Smooth muscle cell (in vitro differentiated cells): ENCODE results near the gene CMTR1. TPM values are rescaled to one million over a fixed set of nuclear protein-coding genes. Genes with fewer than 3 reads are reported as not detected.
"Not testable (repeated sequence)": the region's sequence is repeated elsewhere in the genome, so short reads cannot be mapped to it uniquely, and the experiment has no call there.

ENCODE experiments used
- DNase-seq: peaks from one replicate; lab custom pipeline; 2025; ENCODE audit not compliant: unreplicated experiment; lab: John Stamatoyannopoulos, UW
- H2AFZ ChIP-seq: fragments of 200-600 bp; sonication (generic); 2 replicates; pipeline ENCODE4 v1.6.0; 2016; ENCODE audit warnings: antibody characterized with exemption, low read depth, mild to moderate bottlenecking
- H3F3A ChIP-seq: fragments of 200-600 bp; sonication (generic); 2 replicates; pipeline ENCODE4 v1.6.0; 2017; ENCODE audit warnings: antibody characterized with exemption, low read depth
- H3K27ac ChIP-seq: fragments of 200-600 bp; sonication (generic); 2 replicates; pipeline ENCODE4 v1.5.1; 2016; ENCODE audit warnings: low read depth, mild to moderate bottlenecking
- H3K27me3 ChIP-seq: fragments of 200-600 bp; sonication (generic); 2 replicates; pipeline ENCODE4 v1.6.1; 2016; ENCODE audit warnings: low read depth, mild to moderate bottlenecking
- H3K36me3 ChIP-seq: fragments of 200-600 bp; sonication (generic); 2 replicates; pipeline ENCODE4 v1.5.1; 2016; ENCODE audit warnings: low read depth
- H3K4me1 ChIP-seq: fragments of 200-600 bp; sonication (generic); 2 replicates; pipeline ENCODE4 v1.5.1; 2016; ENCODE audit warnings: low read depth
- H3K4me2 ChIP-seq: fragments of 200-600 bp; sonication (generic); 2 replicates; pipeline ENCODE4 v1.6.0; 2016; ENCODE audit warnings: mild to moderate bottlenecking
- H3K4me3 ChIP-seq: fragments of 200-600 bp; sonication (generic); 2 replicates; pipeline ENCODE4 v1.5.1; 2016; ENCODE audit warnings: mild to moderate bottlenecking
- H3K79me2 ChIP-seq: fragments of 200-600 bp; sonication (generic); 2 replicates; pipeline ENCODE4 v1.6.0; 2016; ENCODE audit warnings: low read depth, mild to moderate bottlenecking
- H3K9ac ChIP-seq: fragments of 200-600 bp; sonication (generic); 2 replicates; pipeline ENCODE4 v1.6.0; 2016; ENCODE audit warnings: low read depth
- H3K9me3 ChIP-seq: fragments of 200-600 bp; sonication (generic); replicated peaks from 2 replicates; pipeline ENCODE4 v1.5.1; 2016; ENCODE audit warnings: low read depth
- H4K20me1 ChIP-seq: fragments of 200-600 bp; sonication (generic); 2 replicates; pipeline ENCODE4 v1.6.0; 2016; ENCODE audit warnings: low read depth
- CTCF ChIP-seq: fragments of 200-600 bp; sonication (generic); IDR thresholded peaks from 2 replicates; pipeline ENCODE4 v1.5.1; 2017; ENCODE audit warnings: borderline replicate concordance, mild to moderate bottlenecking, antibody characterized with exemption; ENCODE audit not compliant: insufficient read depth, poor library complexity, severe bottlenecking
- WGBS: methylation state at CpG from one replicate; pipeline ENCODE4 v1.1.7; 2016; ENCODE audit warnings: low lambda C conversion rate; 5-methylcytosine and 5-hydroxymethylcytosine counted together
- polyA plus RNA-seq: library from polyadenylated mRNA; unstranded; fragments of >200 nt; fragmentation: Nextera tagmentation; extraction: Ambion mirVana; gene quantifications from 2 replicates; pipeline ENCODE4 v1.2.1, GENCODE V29; 2016
- total RNA-seq: library from RNA; depleted of rRNA; stranded (reverse); fragments of >200 nt; gene quantifications from 2 replicates; pipeline ENCODE4 v1.2.3, GENCODE V29; 2014

The CMTR1 gene
- total and polyA plus RNA-seq, 2 experiments from 2014 or later = 19.3 to 20.0 TPM

GRCh38 chr6:37438930-37439329, 5.9 kb downstream of the CMTR1 start:
- WGBS = 100% methylated on average over 1 of the region's 1 CpG
- H3F3A ChIP-seq = no peaks in the 10 kb centered on the region
- TF ChIP-seq CTCF = no peak
- no peaks in the 10 kb centered on the region for H3K36me3 ChIP-seq
- no peaks in the 10 kb centered on the region for H3K4me1 ChIP-seq
- H4K20me1 ChIP-seq = peaks cover 8% of the 10 kb centered on the region
- no peak overlapping the region for H3K9ac ChIP-seq
- no peak overlapping the region for H3K4me3 ChIP-seq
- DNase-seq = no peak
- H3K27me3 ChIP-seq = no peaks in the 10 kb centered on the region
- no peak overlapping the region for H3K4me2 ChIP-seq
- no peak overlapping the region for H2AFZ ChIP-seq
- H3K9me3 ChIP-seq = no peaks in the 10 kb centered on the region
- H3K79me2 ChIP-seq = peaks cover 12% of the 10 kb centered on the region
- no peak overlapping the region for H3K27ac ChIP-seq

GRCh38 chr6:37441651-37442050, 8.6 kb downstream of the CMTR1 start:
- Histone ChIP-seq H3K9me3 (no peaks in the 10 kb centered on the region), H4K20me1 (peaks cover 8% of the 10 kb centered on the region), H3F3A (no peaks in the 10 kb centered on the region), H3K4me1 (no peaks in the 10 kb centered on the region), H3K4me2 (no peak overlapping the region), H3K79me2 (no peaks in the 10 kb centered on the region), H3K9ac (no peak overlapping the region), H3K27ac (no peak overlapping the region), H2AFZ (no peak overlapping the region), H3K27me3 (no peaks in the 10 kb centered on the region), H3K4me3 (no peak overlapping the region), H3K36me3 (peaks cover 4% of the 10 kb centered on the region)
- DNase-seq = no peak
- 96% methylated on average over 6 of the region's 6 CpGs for WGBS
- no peak for TF ChIP-seq CTCF

GRCh38 chr6:37442416-37443215, 9.6 kb downstream of the CMTR1 start:
- H3K79me2 ChIP-seq = no peaks in the 10 kb centered on the region
- H2AFZ ChIP-seq = no peak overlapping the region
- DNase-seq = no peak
- H3K4me2 ChIP-seq = no peak overlapping the region
- H3K9me3 ChIP-seq = no peaks in the 10 kb centered on the region
- no peaks in the 10 kb centered on the region for H3K27me3 ChIP-seq
- no peaks in the 10 kb centered on the region for H3F3A ChIP-seq
- H3K27ac ChIP-seq = no peak overlapping the region
- WGBS = 98% methylated on average over 4 of the region's 4 CpGs
- H3K4me1 ChIP-seq = no peaks in the 10 kb centered on the region
- TF ChIP-seq CTCF = no peak
- H3K4me3 ChIP-seq = no peak overlapping the region
- H4K20me1 ChIP-seq = peaks cover 8% of the 10 kb centered on the region
- H3K36me3 ChIP-seq = peaks cover 10% of the 10 kb centered on the region
- no peak overlapping the region for H3K9ac ChIP-seq

GRCh38 chr6:37443216-37443542, 10.2 kb downstream of the CMTR1 start:
- not testable (repeated sequence) for H3K4me1 ChIP-seq, H3K27ac ChIP-seq, H2AFZ ChIP-seq, H3K79me2 ChIP-seq, H4K20me1 ChIP-seq, H3F3A ChIP-seq, H3K36me3 ChIP-seq, H3K4me3 ChIP-seq, H3K9me3 ChIP-seq, H3K9ac ChIP-seq, H3K4me2 ChIP-seq, DNase-seq, H3K27me3 ChIP-seq
- 98% methylated on average over 5 of the region's 5 CpGs for WGBS
